Astrocyte of the cerebellum (primary cell): ENCODE measurements around the gene GRAMD1B.
A peak's percentile ranks its signal among the peaks of the same experiment; 100 is the strongest.

Source experiments
- DNase-seq: peaks from one replicate; pipeline ENCODE4 v3.0.0-alpha.2; 2011; ENCODE audit warnings: low read depth
- H3K4me3 ChIP-seq: 2 replicates; pipeline ENCODE4 v1.5.1; 2011; ENCODE audit warnings: mild to moderate bottlenecking, low read depth, low read length, moderate library complexity
- CTCF ChIP-seq: IDR thresholded peaks from 2 replicates; pipeline ENCODE4 v1.5.1; 2012; ENCODE audit warnings: low read length, low read depth, moderate library complexity, mild to moderate bottlenecking; ENCODE audit errors: missing control alignments
- in situ Hi-C: cut with HindIII; loops from 2 replicates; pipeline ENCODE4 v1.10.0; 2017; ENCODE audit warnings: low sequenced_read_pairs

GRAMD1B gene

GRCh38 chr11:123472236-123472935 is 42.3 kb downstream of the GRAMD1B start:
- TF ChIP-seq CTCF: no peak
- DNase-seq: no peak
- in situ Hi-C loops: no loop called here

GRCh38 chr11:123473941-123474677 is 44.0 kb downstream of the GRAMD1B start:
- H3K4me3 ChIP-seq: no peak overlapping the region
- no peak for TF ChIP-seq CTCF
- in situ Hi-C loops: no loop called here
- DNase-seq: no peak

More at GRCh38 chr11:123472236-123472935, 42.3 kb downstream of the GRAMD1B start:
- H3K4me3 ChIP-seq: no peak overlapping the region

- no peak for TF ChIP-seq CTCF
- in situ Hi-C loops: no loop called here
- DNase-seq: no peak
- no peak overlapping the region for H3K4me3 ChIP-seq
Observed at GRCh38 chr11:123474994-123475393, 44.9 kb downstream of the GRAMD1B start.

- no peak overlapping the region for H3K4me3 ChIP-seq
- peak; percentile 13 for TF ChIP-seq CTCF
- no peak for DNase-seq
- in situ Hi-C loops: no loop called here
Observed at GRCh38 chr11:123475469-123475868, 45.4 kb downstream of the GRAMD1B start.

GRCh38 chr11:123477205-123477907 is 47.3 kb downstream of the GRAMD1B start:
- H3K4me3 ChIP-seq: no peak overlapping the region
- TF ChIP-seq CTCF: no peak
- no peak for DNase-seq
- in situ Hi-C loops: no loop called here

GRCh38 chr11:123478352-123478987 is 48.4 kb downstream of the GRAMD1B start:
- in situ Hi-C loops: no loop called here
- TF ChIP-seq CTCF: peak; percentile 59
- no peak overlapping the region for H3K4me3 ChIP-seq
- peak; percentile 76 for DNase-seq
